HepG2 (cell line): ENCODE measurements around the gene TM4SF20. TPM values are rescaled to one million over a fixed set of nuclear protein-coding genes. Genes with fewer than 3 reads are reported as not detected.

Experiments used
- FOXK2 ChIP-seq: fragments of 450-650 bp; IDR thresholded peaks from 2 replicates; pipeline ENCODE4 v1.6.1; 2016
- JUNB ChIP-seq: sonication (generic); formaldehyde crosslinking; IDR thresholded peaks from 2 replicates; pipeline ENCODE4 v1.8.0; 2022; ENCODE audit warnings: missing genetic modification reagents, mild to moderate bottlenecking, borderline replicate concordance
- NR2F1 ChIP-seq, 2 experiments: fragments of 450-650 bp in 1 of 2; formaldehyde crosslinking in 1 of 2; IDR thresholded peaks; 2 replicates each; pipeline versions ENCODE4 v1.5.0 to v1.6.1; 2016 to 2020; ENCODE audit warnings: mild to moderate bottlenecking in 1 of 2, missing compliant biosample characterization in 1 of 2, missing genetic modification reagents in 1 of 2, moderate library complexity in 1 of 2
- RERE ChIP-seq: IDR thresholded peaks from 2 replicates; pipeline ENCODE4 v1.6.1; 2016; ENCODE audit warnings: low read depth, missing genetic modification reagents, missing compliant biosample characterization
- SMAD1 ChIP-seq: sonication (generic); formaldehyde crosslinking; IDR thresholded peaks from 2 replicates; pipeline ENCODE4 v1.4.0; 2020; ENCODE audit warnings: missing genetic modification reagents, low read depth, mild to moderate bottlenecking, borderline replicate concordance
- SPEN ChIP-seq: sonication (generic); formaldehyde crosslinking; IDR thresholded peaks from 2 replicates; pipeline ENCODE4 v1.5.1; 2020; ENCODE audit warnings: low read depth, mild to moderate bottlenecking, missing genetic modification reagents
- YEATS2 ChIP-seq: sonication (generic); formaldehyde crosslinking; IDR thresholded peaks from 2 replicates; pipeline ENCODE4 v1.4.0; 2020; ENCODE audit warnings: missing genetic modification reagents, borderline replicate concordance
- ZBTB10 ChIP-seq: sonication (generic); formaldehyde crosslinking; IDR thresholded peaks from 2 replicates; pipeline ENCODE4 v1.4.0; 2020; ENCODE audit warnings: missing genetic modification reagents, borderline replicate concordance
- ZBTB20 ChIP-seq: sonication (generic); formaldehyde crosslinking; IDR thresholded peaks from 2 replicates; pipeline ENCODE4 v1.8.1; 2023; ENCODE audit warnings: missing genetic modification reagents, low read depth, mild to moderate bottlenecking, borderline replicate concordance
- ZEB1 ChIP-seq: IDR thresholded peaks from 2 replicates; pipeline ENCODE4 v1.6.1; 2012; ENCODE audit warnings: mild to moderate bottlenecking, low read depth, inconsistent platforms; ENCODE audit not compliant: insufficient replicate concordance
- ZMYM3 ChIP-seq: sonication (generic); formaldehyde crosslinking; IDR thresholded peaks from 2 replicates; pipeline ENCODE4 v1.5.1; 2020; ENCODE audit warnings: mild to moderate bottlenecking, missing genetic modification reagents
- polyA plus RNA-seq, 8 experiments: library from polyadenylated mRNA; depleted of rRNA in 3 of 8; stranded (reverse) in 7 of 8; unstranded in 1 of 8; fragments of >200 nt; fragmentation: Illumina TruSeq in 4 of 8; extraction: Trizol in 4 of 8; gene quantifications; 2 replicates each; pipeline versions ENCODE4 v1.2.1 to v1.2.3, GENCODE V29; 2011 to 2016; ENCODE audit warnings: low read depth in 4 of 8, missing spikeins in 1 of 8, mixed read lengths in 1 of 8; ENCODE audit not compliant: insufficient read depth in 1 of 8
- total RNA-seq, 5 experiments: library from RNA; depleted of rRNA; stranded (reverse); fragments of >200 nt; fragmentation: Illumina TruSeq; extraction: Trizol; gene quantifications; 2 replicates each; pipeline ENCODE4 v1.2.3, GENCODE V29; 2016; ENCODE audit warnings: low read depth in 1 of 5
- TF ChIP-seq, protein P1 (sequence below): sonication (generic); formaldehyde crosslinking; IDR thresholded peaks from 2 replicates; pipeline ENCODE4 v1.8.0; 2022; ENCODE audit warnings: missing genetic modification reagents, mild to moderate bottlenecking, moderate library complexity, borderline replicate concordance
- TF ChIP-seq, protein P2 (sequence below): sonication (generic); formaldehyde crosslinking; IDR thresholded peaks from 2 replicates; pipeline ENCODE4 v1.4.0; 2020; ENCODE audit warnings: missing genetic modification reagents, borderline replicate concordance
- TF ChIP-seq, protein P3 (sequence below): sonication (generic); formaldehyde crosslinking; IDR thresholded peaks from 2 replicates; pipeline ENCODE4 v1.8.1; 2022; ENCODE audit warnings: low read depth, mild to moderate bottlenecking, missing genetic modification reagents

The TM4SF20 gene
- total and polyA plus RNA-seq, 2 of the 13 experiments (the other 11 are each of a cell fraction or from before 2014, with no cell fraction given) = not detected

- TF ChIP-seq, protein P1, sequence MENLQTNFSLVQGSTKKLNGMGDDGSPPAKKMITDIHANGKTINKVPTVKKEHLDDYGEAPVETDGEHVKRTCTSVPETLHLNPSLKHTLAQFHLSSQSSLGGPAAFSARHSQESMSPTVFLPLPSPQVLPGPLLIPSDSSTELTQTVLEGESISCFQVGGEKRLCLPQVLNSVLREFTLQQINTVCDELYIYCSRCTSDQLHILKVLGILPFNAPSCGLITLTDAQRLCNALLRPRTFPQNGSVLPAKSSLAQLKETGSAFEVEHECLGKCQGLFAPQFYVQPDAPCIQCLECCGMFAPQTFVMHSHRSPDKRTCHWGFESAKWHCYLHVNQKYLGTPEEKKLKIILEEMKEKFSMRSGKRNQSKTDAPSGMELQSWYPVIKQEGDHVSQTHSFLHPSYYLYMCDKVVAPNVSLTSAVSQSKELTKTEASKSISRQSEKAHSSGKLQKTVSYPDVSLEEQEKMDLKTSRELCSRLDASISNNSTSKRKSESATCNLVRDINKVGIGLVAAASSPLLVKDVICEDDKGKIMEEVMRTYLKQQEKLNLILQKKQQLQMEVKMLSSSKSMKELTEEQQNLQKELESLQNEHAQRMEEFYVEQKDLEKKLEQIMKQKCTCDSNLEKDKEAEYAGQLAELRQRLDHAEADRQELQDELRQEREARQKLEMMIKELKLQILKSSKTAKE (CRISPR knock-in tag) = no peak
- TF ChIP-seq, protein P2, sequence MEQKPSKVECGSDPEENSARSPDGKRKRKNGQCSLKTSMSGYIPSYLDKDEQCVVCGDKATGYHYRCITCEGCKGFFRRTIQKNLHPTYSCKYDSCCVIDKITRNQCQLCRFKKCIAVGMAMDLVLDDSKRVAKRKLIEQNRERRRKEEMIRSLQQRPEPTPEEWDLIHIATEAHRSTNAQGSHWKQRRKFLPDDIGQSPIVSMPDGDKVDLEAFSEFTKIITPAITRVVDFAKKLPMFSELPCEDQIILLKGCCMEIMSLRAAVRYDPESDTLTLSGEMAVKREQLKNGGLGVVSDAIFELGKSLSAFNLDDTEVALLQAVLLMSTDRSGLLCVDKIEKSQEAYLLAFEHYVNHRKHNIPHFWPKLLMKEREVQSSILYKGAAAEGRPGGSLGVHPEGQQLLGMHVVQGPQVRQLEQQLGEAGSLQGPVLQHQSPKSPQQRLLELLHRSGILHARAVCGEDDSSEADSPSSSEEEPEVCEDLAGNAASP = peak; percentile 29; the same call in 1 of the 2 replicates
- TF ChIP-seq ZEB1 (no peak), JUNB (CRISPR knock-in tag) (no peak), RERE (CRISPR knock-in tag) (no peak), ZBTB10 (CRISPR knock-in tag) (no peak), FOXK2 (no peak), ZMYM3 (no peak), ZBTB20 (no peak), YEATS2 (CRISPR knock-in tag) (no peak), SPEN (CRISPR knock-in tag) (no peak), NR2F1 (CRISPR knock-in tag; IDR thresholded peaks at IDR 0.05) (no peak), SMAD1 (CRISPR knock-in tag) (no peak)
- TF ChIP-seq, protein P3, sequence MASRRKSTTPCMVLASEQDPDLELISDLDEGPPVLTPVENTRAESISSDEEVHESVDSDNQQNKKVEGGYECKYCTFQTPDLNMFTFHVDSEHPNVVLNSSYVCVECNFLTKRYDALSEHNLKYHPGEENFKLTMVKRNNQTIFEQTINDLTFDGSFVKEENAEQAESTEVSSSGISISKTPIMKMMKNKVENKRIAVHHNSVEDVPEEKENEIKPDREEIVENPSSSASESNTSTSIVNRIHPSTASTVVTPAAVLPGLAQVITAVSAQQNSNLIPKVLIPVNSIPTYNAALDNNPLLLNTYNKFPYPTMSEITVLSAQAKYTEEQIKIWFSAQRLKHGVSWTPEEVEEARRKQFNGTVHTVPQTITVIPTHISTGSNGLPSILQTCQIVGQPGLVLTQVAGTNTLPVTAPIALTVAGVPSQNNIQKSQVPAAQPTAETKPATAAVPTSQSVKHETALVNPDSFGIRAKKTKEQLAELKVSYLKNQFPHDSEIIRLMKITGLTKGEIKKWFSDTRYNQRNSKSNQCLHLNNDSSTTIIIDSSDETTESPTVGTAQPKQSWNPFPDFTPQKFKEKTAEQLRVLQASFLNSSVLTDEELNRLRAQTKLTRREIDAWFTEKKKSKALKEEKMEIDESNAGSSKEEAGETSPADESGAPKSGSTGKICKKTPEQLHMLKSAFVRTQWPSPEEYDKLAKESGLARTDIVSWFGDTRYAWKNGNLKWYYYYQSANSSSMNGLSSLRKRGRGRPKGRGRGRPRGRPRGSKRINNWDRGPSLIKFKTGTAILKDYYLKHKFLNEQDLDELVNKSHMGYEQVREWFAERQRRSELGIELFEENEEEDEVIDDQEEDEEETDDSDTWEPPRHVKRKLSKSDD (CRISPR knock-in tag) = no peak
These were observed 40.0 kb downstream of the TM4SF20 start (continued) for GRCh38 chr2:227339098-227339599.
